IMR-90 (cell line): ENCODE results near the gene MAGI2. TPM values are rescaled to one million over a fixed set of nuclear protein-coding genes. Genes with fewer than 3 reads are reported as not detected.

ENCODE experiments used
- ATAC-seq: fragments of 200-7000 bp; cut with Tn5 transposase; 2 replicates; pipeline ENCODE4 v1.9.1; 2020; ENCODE audit warnings: low read depth, mild to moderate bottlenecking, moderate library complexity
- BruUV-seq: library from RNA; stranded (reverse); fragments of 400-500 nt; replicated peaks from 2 replicates; lab custom pipeline; 2021; lab: Mats Ljungman, UMichigan
- CTCF ChIA-PET: fragments of 300-600 bp; formaldehyde crosslinking; extraction: SDS; loops from one replicate; lab custom pipeline; 2021; ENCODE audit warnings: antibody characterized with exemption; lab: Yijun Ruan, JAX
- POLR2A ChIA-PET: fragments of 300-600 bp; sonication (Branson Sonifier 250); formaldehyde crosslinking; loops from one replicate; lab custom pipeline; 2022; ENCODE audit warnings: antibody characterized with exemption; ENCODE audit not compliant: unreplicated experiment; lab: Charles Lee
- DNase-seq: peaks from one replicate; pipeline ENCODE4 v3.0.0; 2013
- H2AFZ ChIP-seq: replicated peaks from 2 replicates; pipeline ENCODE3; 2013; ENCODE audit warnings: low read length, mild to moderate bottlenecking; ENCODE audit not compliant: poor library complexity
- H2AK5ac ChIP-seq: 2 replicates; pipeline ENCODE4 v1.6.1; 2013; ENCODE audit warnings: low read depth, low read length, inconsistent platforms
- H2AK9ac ChIP-seq: replicated peaks from 2 replicates; pipeline ENCODE3; 2013; ENCODE audit warnings: mild to moderate bottlenecking, low read depth, low read length, moderate library complexity; ENCODE audit not compliant: poor library complexity
- H2BK120ac ChIP-seq: 2 replicates; pipeline ENCODE4 v1.6.1; 2013; ENCODE audit warnings: low read depth, low read length, inconsistent platforms
- H2BK15ac ChIP-seq: 3 replicates; pipeline ENCODE4 v1.6.1; 2013; ENCODE audit warnings: low read depth, low read length, inconsistent platforms
- H2BK20ac ChIP-seq: 2 replicates; pipeline ENCODE4 v1.6.1; 2013; ENCODE audit warnings: low read depth, mild to moderate bottlenecking, inconsistent platforms, low read length, moderate library complexity
- H2BK5ac ChIP-seq: 2 replicates; pipeline ENCODE4 v1.6.1; 2013; ENCODE audit warnings: mild to moderate bottlenecking, low read depth, low read length, inconsistent platforms; ENCODE audit not compliant: poor library complexity, severe bottlenecking
- H3K14ac ChIP-seq: replicated peaks from 2 replicates; pipeline ENCODE4 v1.6.1; 2013; ENCODE audit warnings: low read depth, low read length, inconsistent platforms
- H3K18ac ChIP-seq: 2 replicates; pipeline ENCODE4 v1.6.1; 2013; ENCODE audit warnings: low read depth, low read length, control low read depth
- H3K23ac ChIP-seq: 2 replicates; pipeline ENCODE4 v1.6.1; 2013; ENCODE audit warnings: low read depth, low read length, inconsistent platforms
- H3K27ac ChIP-seq: 2 replicates; pipeline ENCODE4 v1.5.1; 2013; ENCODE audit warnings: mild to moderate bottlenecking, control low read depth, low read length; ENCODE audit not compliant: insufficient read depth
- H3K27me3 ChIP-seq: 2 replicates; pipeline ENCODE4 v1.6.1; 2013; ENCODE audit warnings: low read length; ENCODE audit not compliant: control insufficient read depth, insufficient read depth
- H3K36me3 ChIP-seq: 2 replicates; pipeline ENCODE4 v1.6.1; 2013; ENCODE audit warnings: low read length, mixed read lengths; ENCODE audit not compliant: control insufficient read depth, insufficient read depth
- H3K4ac ChIP-seq: 2 replicates; pipeline ENCODE4 v1.6.1; 2013; ENCODE audit warnings: low read depth, low read length, inconsistent platforms
- H3K4me1 ChIP-seq: 2 replicates; pipeline ENCODE4 v1.6.1; 2013; ENCODE audit warnings: low read length, mixed read lengths; ENCODE audit not compliant: control insufficient read depth, insufficient read depth
- H3K4me2 ChIP-seq: 2 replicates; pipeline ENCODE4 v1.6.1; 2013; ENCODE audit warnings: low read depth, mild to moderate bottlenecking, control low read depth, low read length, moderate library complexity
- H3K4me3 ChIP-seq: 2 replicates; pipeline ENCODE4 v1.5.1; 2013; ENCODE audit warnings: low read depth, mild to moderate bottlenecking, control low read depth, low read length, moderate library complexity; ENCODE audit not compliant: insufficient read depth
- H3K56ac ChIP-seq: 2 replicates; pipeline ENCODE4 v1.6.1; 2013; ENCODE audit warnings: low read length, inconsistent platforms; ENCODE audit not compliant: insufficient read depth; ENCODE audit errors: extremely low read depth
- H3K79me1 ChIP-seq, 2 experiments: 2 replicates each; pipeline ENCODE4 v1.6.1; 2013; ENCODE audit warnings: low read length in 2 of 2, inconsistent platforms in 1 of 2, low read depth in 1 of 2
- H3K9ac ChIP-seq: 2 replicates; pipeline ENCODE4 v1.6.1; 2013; ENCODE audit warnings: low read depth, low read length, control low read depth
- H3K9me1 ChIP-seq: 2 replicates; pipeline ENCODE4 v1.6.1; 2013; ENCODE audit warnings: low read length, inconsistent platforms; ENCODE audit not compliant: insufficient read depth
- H3K9me3 ChIP-seq: 2 replicates; pipeline ENCODE4 v1.6.1; 2013; ENCODE audit warnings: low read length; ENCODE audit not compliant: control insufficient read depth, insufficient read depth
- H4K20me1 ChIP-seq: 2 replicates; pipeline ENCODE4 v1.6.1; 2013; ENCODE audit warnings: low read length, inconsistent platforms; ENCODE audit not compliant: insufficient read depth
- H4K5ac ChIP-seq: 2 replicates; pipeline ENCODE4 v1.6.1; 2013; ENCODE audit warnings: mild to moderate bottlenecking, low read depth, low read length, control low read depth
- H4K8ac ChIP-seq, 2 experiments: 2 replicates each; pipeline ENCODE4 v1.6.1; 2013; ENCODE audit warnings: low read depth in 2 of 2, low read length in 2 of 2, control low read depth in 1 of 2, inconsistent platforms in 1 of 2
- H4K91ac ChIP-seq: 2 replicates; pipeline ENCODE4 v1.6.1; 2013; ENCODE audit warnings: low read depth, low read length, inconsistent platforms; ENCODE audit not compliant: insufficient read depth
- CHD1 ChIP-seq: IDR thresholded peaks from 2 replicates; pipeline ENCODE4 v1.6.1; 2012; ENCODE audit warnings: low read depth, low read length, improper control_type of control experiment
- MAZ ChIP-seq: IDR thresholded peaks from 2 replicates; pipeline ENCODE4 v1.6.1; 2012; ENCODE audit warnings: low read depth, mild to moderate bottlenecking, low read length, improper control_type of control experiment, moderate library complexity, borderline replicate concordance
- RAD21 ChIP-seq: IDR thresholded peaks from 2 replicates; pipeline ENCODE4 v1.6.1; 2012; ENCODE audit warnings: low read length, improper control_type of control experiment
- WGBS, 2 experiments: methylation state at CpG; one replicate each; pipeline versions ENCODE4 v1.1.5 to v1.1.7; 2013; ENCODE audit warnings: missing lambda C conversion rate in 2 of 2; ENCODE audit not compliant: insufficient read length in 1 of 2; ENCODE audit errors: extremely low coverage in 2 of 2; 5-methylcytosine and 5-hydroxymethylcytosine counted together
- dilution Hi-C: fragments of 300-500 bp; cut with HindIII; formaldehyde crosslinking; loops from one replicate; pipeline ENCODE4 v1.14.3; 2018; ENCODE audit warnings: low sequenced_read_pairs; ENCODE audit not compliant: unreplicated experiment
- in situ Hi-C: fragments of 300-500 bp; cut with MboI; formaldehyde crosslinking; loops from 3 replicates; pipeline ENCODE4 v1.14.3; 2019; ENCODE audit warnings: low sequenced_read_pairs, inconsistent platforms, mixed read lengths
- intact Hi-C: fragments of 100-400 bp; cut with micrococcal nuclease; formaldehyde crosslinking; loops from 2 replicates; pipeline ENCODE4 v1.10.0; 2022
- polyA plus RNA-seq, 3 experiments: library from polyadenylated mRNA; depleted of rRNA; stranded (reverse); fragments of >200 nt; gene quantifications; 2 replicates each; pipeline ENCODE4 v1.2.3, GENCODE V29; 2012; ENCODE audit warnings: low replicate concordance in 1 of 3
- total RNA-seq: library from RNA; depleted of rRNA; stranded (reverse); fragments of >200 nt; gene quantifications from 2 replicates; pipeline ENCODE4 v1.2.3, GENCODE V29; 2012

The MAGI2 gene
- total and polyA plus RNA-seq, 2 of the 4 experiments (the other 2 are of a cell fraction) = 2.5 to 17.9 TPM

GRCh38 chr7:78496096-78496630 lies 957.3 kb downstream of the MAGI2 start:
- no peak overlapping the region for H3K4ac ChIP-seq
- no peak overlapping the region for H4K91ac ChIP-seq
- no peak overlapping the region for H3K4me2 ChIP-seq
- no peak overlapping the region for H3K14ac ChIP-seq
- H2BK15ac ChIP-seq = no peak overlapping the region
- no peak overlapping the region for H3K27ac ChIP-seq
- POLR2A ChIA-PET = no interaction called here
- H2BK120ac ChIP-seq = no peak overlapping the region
- in situ Hi-C loops (no loop called here), intact Hi-C loops (no loop called here), dilution Hi-C loops (no loop called here)
- H2BK5ac ChIP-seq = no peak overlapping the region
- H3K27me3 ChIP-seq = no peaks in the 10 kb centered on the region
- no peaks in the 10 kb centered on the region for H4K20me1 ChIP-seq
- no peak overlapping the region for H3K23ac ChIP-seq
- H3K9me3 ChIP-seq = no peaks in the 10 kb centered on the region
- TF ChIP-seq CHD1 (no peak), MAZ (no peak), RAD21 (no peak)
- CTCF ChIA-PET = no interaction called here
- H3K56ac ChIP-seq = no peak overlapping the region
- H3K18ac ChIP-seq = no peak overlapping the region
- no TSS peak for BruUV-seq
- H2AFZ ChIP-seq = no peak overlapping the region
- no peaks in the 10 kb centered on the region for H3K79me1 ChIP-seq
- no peak overlapping the region for H3K9ac ChIP-seq
- no peak overlapping the region for H3K4me3 ChIP-seq
- no peak for DNase-seq
- H2AK5ac ChIP-seq = no peak overlapping the region
- no peak for ATAC-seq
- H4K8ac ChIP-seq = no peak overlapping the region
- no peak overlapping the region for H4K5ac ChIP-seq
- no peaks in the 10 kb centered on the region for H3K4me1 ChIP-seq
- no peak overlapping the region for H2BK20ac ChIP-seq
- no peaks in the 10 kb centered on the region for H3K9me1 ChIP-seq
- WGBS, 2 experiments = 100% methylated on average over 1 of the region's 4 CpGs; no CpG with 5 or more reads in 1 of the 2 experiments
- no peaks in the 10 kb centered on the region for H3K36me3 ChIP-seq
- H2AK9ac ChIP-seq = no peak overlapping the region
